ENCODE measurements around the gene TULP4.

GRCh38 chr6:158266131-158266530 is 46.1 kb upstream of the TULP4 start:
- TF ChIP-seq, protein P1, sequence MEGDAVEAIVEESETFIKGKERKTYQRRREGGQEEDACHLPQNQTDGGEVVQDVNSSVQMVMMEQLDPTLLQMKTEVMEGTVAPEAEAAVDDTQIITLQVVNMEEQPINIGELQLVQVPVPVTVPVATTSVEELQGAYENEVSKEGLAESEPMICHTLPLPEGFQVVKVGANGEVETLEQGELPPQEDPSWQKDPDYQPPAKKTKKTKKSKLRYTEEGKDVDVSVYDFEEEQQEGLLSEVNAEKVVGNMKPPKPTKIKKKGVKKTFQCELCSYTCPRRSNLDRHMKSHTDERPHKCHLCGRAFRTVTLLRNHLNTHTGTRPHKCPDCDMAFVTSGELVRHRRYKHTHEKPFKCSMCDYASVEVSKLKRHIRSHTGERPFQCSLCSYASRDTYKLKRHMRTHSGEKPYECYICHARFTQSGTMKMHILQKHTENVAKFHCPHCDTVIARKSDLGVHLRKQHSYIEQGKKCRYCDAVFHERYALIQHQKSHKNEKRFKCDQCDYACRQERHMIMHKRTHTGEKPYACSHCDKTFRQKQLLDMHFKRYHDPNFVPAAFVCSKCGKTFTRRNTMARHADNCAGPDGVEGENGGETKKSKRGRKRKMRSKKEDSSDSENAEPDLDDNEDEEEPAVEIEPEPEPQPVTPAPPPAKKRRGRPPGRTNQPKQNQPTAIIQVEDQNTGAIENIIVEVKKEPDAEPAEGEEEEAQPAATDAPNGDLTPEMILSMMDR (optimal IDR thresholded peaks at IDR 0.05 in 1 of 3, IDR thresholded peaks at IDR 0.05 in 1 of 3, conservative IDR thresholded peaks at IDR 0.05 in 1 of 3; ENCODE audit: extremely low read depth in 1 of 3, insufficient read depth in 2 of 3, low read length in 3 of 3), result no peak
- TF ChIP-seq EZH2 (IDR thresholded peaks at IDR 0.05; ENCODE audit: low read length), result no peak

All from keratinocyte (primary cell).